ENCODE data around the gene TNFRSF19. TPM values are rescaled to one million over a fixed set of nuclear protein-coding genes. Genes with fewer than 3 reads are reported as not detected.

Gene TNFRSF19
- total RNA-seq, 1 donor from 2014 or later: 0.15 TPM

DNA sequence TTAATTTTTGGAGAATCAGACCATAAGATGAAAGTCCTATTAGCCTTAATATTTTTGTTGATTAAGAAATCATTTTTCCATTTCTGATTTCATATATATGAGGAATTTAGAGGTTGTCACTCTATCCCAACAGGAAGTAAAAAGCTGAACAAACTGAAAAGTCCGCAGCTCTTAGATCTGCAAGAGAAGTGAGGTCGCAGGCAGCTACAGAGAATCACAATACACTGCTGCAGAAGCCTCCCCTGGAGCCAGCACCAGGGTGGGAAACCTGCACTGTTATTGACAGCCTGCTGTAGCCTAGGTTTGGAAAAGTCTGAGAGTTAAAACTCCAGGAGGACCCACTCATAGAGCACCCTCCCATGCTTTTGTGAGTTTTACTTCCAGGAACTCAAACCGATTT is 29.9 kb downstream of the TNFRSF19 start:
- intact Hi-C loops (cut with micrococcal nuclease): no loop called here

GRCh38 chr13:23600534-23600933 is 30.3 kb downstream of the TNFRSF19 start:
- intact Hi-C loops (cut with micrococcal nuclease): no loop called here

- intact Hi-C loops (cut with micrococcal nuclease): no loop called here
Measured at GRCh38 chr13:23605831-23606230, 35.6 kb downstream of the TNFRSF19 start.

DNA sequence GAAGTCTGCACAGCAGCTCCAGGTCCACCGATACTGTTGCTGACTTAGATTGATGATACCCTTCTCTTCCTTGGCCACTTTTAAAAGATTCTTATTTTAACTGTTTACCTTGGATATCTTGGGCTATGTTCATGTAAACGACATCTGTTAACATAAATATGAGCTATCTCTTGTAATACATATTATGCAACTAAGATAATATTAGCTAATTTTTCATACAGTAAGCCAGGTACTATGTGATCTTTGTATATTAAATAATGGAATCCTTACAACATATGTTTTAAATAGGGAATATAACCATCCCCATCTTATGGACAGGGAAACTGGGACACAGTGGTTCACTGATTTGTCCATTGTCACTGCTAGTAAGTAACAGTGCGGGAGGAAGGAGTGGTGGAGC is 37.9 kb downstream of the TNFRSF19 start:
- intact Hi-C loops (cut with micrococcal nuclease): no loop called here

- intact Hi-C loops (cut with micrococcal nuclease): no loop called here
Measured at GRCh38 chr13:23608701-23609413, 38.6 kb downstream of the TNFRSF19 start.

DNA sequence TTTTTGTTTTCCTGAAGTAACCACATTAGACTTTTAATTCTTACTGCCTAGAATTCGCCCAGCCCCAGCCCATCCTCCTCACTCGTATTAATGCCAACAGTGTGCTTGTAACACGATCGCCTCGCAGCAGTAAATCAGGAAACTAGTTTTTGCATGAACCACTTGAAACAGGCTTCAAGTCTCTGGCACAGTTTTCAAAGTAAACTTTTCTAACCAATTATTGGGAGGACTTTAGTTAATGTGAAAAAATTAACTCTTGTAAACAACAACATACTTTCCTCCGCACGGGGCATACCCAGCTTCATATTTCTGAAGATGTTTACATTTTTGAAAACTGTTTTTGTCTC is 39.2 kb downstream of the TNFRSF19 start:
- intact Hi-C loops (cut with micrococcal nuclease): no loop called here

GRCh38 chr13:23609874-23610576 is 39.8 kb downstream of the TNFRSF19 start:
- intact Hi-C loops (cut with micrococcal nuclease): no loop called here

GRCh38 chr13:23610966-23611491 is 40.8 kb downstream of the TNFRSF19 start:
- intact Hi-C loops (cut with micrococcal nuclease): no loop called here

- intact Hi-C loops (cut with micrococcal nuclease): no loop called here
Measured at GRCh38 chr13:23612182-23612581, 42.0 kb downstream of the TNFRSF19 start.

- intact Hi-C loops (cut with micrococcal nuclease): no loop called here
Measured at GRCh38 chr13:23612731-23613130, 42.5 kb downstream of the TNFRSF19 start.

- intact Hi-C loops (cut with micrococcal nuclease): no loop called here
Measured at GRCh38 chr13:23613596-23613995, 43.4 kb downstream of the TNFRSF19 start.

DNA sequence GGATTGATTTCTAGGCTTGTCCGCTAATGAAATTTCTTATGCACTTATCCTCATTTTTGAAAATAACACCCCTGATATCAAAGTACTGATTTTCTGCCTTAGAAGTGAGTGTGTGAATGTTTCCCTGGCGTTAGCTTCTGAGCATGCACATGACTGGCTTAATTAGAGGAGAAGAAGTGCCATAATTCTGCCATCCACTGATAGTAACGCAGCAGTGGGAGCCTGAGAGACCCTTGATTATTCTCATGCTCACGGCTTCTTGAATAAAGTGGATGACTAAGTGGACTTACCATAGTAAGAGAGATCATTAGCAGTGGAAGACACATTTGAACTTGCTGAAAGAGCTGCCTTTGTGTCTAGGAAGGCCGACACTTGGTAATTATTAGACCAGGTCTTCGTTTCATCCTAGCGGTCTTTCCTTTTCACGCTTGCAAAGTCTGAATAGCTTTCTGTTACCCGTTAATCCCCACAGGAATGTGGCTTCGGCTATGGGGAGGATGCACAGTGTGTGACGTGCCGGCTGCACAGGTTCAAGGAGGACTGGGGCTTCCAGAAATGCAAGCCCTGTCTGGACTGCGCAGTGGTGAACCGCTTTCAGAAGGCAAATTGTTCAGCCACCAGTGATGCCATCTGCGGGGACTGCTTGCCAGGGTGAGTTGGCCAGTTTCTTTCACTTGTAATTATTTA is 45.3 kb downstream of the TNFRSF19 start:
- intact Hi-C loops (cut with micrococcal nuclease): no loop called here

DNA sequence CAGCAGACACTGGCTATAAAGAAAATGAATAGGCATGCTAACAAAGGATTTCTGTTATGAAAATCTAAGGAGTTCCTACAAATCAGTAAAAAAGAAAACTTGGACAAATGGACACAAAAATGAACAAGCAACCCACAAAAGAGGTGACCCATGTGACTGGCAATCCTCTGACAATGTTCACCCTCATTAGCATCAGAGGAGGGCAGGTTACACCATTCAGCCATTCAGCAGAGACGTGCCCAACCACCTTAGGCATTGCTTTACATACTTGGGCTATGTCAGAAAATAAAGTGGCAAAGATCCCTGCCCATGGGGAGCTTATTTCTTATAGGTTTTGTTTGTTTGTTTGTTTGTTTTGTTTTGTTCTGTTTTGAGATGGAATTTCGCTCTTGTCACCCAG is 46.0 kb downstream of the TNFRSF19 start:
- intact Hi-C loops (cut with micrococcal nuclease): no loop called here

- intact Hi-C loops (cut with micrococcal nuclease): no loop called here
Measured at GRCh38 chr13:23617551-23618024, 47.4 kb downstream of the TNFRSF19 start.

DNA sequence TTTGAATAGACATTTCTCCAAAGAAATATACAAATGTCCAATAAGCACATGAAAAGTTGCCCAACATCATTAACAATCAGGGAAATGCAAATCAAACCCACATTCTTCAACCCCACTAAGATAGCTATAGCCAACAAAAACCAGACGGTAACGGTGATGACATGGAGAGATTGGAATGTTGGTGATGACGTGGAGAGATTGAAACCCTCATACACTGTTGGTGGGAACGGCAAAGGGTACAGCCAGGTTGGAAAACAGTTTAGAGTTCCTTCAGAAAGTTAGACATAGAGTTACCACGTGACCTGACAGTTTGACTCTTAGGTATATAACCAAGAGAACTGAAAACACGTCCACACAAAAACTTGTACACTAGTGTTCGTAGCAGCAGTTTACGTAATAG is 48.1 kb downstream of the TNFRSF19 start:
- intact Hi-C loops (cut with micrococcal nuclease): no loop called here

GRCh38 chr13:23619068-23619855 is 49.0 kb downstream of the TNFRSF19 start:
- intact Hi-C loops (cut with micrococcal nuclease): no loop called here

DNA sequence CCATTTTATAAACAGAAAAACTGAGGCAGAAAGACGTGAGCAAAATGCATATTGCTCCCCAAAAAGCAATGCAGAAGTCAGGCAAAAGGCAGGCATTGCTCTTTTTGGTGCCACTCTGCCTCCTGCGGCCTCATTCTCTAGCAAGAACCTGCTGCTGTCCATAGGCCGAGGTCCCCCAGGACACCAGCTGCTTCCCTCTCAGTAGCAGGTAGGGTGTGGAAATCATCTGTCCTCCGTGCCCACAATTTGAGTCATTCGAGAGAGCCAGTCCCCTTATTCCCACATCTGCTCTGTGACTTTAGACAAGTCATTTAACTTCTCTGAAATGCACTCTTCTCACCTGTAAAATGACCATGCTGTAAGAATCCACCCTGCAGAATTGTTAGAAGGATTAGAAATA is 50.0 kb downstream of the TNFRSF19 start:
- intact Hi-C loops (cut with micrococcal nuclease): no loop called here

DNA sequence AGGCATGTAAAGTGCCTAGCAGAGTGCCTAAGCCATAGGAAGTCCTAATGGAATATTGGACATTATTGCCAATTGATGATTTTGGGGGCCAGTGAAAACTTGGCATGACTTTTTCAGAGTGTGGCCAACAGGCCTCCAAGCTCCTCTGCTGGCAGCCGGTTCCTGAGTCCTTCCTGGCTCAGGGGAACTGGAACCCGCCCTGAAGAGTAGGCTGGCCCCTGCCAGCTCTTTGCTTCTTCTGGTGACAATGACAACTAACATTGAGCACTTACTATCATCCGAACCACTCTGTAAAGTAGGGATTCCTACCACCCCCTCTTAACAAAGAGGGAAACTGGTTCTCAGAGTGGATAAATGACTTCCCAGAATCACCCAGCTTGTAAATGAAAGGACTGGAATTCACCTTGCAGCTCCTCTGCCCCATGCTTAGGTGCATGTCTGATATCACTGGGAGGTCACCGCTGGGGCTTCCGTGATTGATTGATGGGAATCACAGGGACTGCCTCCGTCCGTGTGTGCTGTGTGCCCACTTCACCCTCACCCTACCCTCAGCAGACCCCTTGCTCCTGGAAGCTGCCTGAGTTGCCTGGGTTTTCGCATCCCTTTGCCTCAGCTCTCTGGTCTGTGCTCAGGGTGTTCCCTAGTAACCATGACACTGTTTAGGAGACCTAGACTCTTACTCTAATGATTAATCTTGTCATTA is 50.6 kb downstream of the TNFRSF19 start:
- intact Hi-C loops (cut with micrococcal nuclease): no loop called here

- intact Hi-C loops (cut with micrococcal nuclease): no loop called here
Measured at GRCh38 chr13:23621316-23621645, 51.1 kb downstream of the TNFRSF19 start.

GRCh38 chr13:23622985-23623384 is 52.8 kb downstream of the TNFRSF19 start:
- intact Hi-C loops (cut with micrococcal nuclease): no loop called here

DNA sequence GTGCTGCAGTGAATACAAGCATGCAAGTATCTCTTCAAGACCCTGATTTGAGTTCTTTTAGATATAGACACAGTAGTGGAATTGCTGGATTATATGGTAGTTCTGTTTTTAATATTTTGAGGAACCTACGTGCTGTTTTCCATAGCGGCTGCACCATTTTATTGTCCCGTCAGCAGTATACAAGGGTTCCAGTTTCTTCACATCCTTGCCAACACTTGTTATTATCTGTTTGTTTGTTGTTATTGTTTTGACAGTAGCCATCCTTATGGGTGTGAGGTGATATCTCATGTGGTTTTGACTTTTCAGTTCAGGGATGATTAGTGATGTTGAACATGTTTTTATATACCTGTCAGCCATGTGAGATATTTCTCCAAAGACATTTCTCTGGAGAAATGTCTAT is 53.2 kb downstream of the TNFRSF19 start:
- intact Hi-C loops (cut with micrococcal nuclease): no loop called here

Measured in T-helper 1 cell treated with Interleukin-12 subunit alpha and Interleukin-12 subunit beta and Interleukin-4 antibody, amounts not matched to agents 30 ng/mL and 1 ng/mL, for 36 hours (primary cell).